ENCODE measurements around the gene LETM1. TPM values are rescaled to one million over a fixed set of nuclear protein-coding genes. Genes with fewer than 3 reads are reported as not detected.

LETM1 gene
- total and polyA plus RNA-seq, 2 of the 13 experiments (the other 11 are each of a cell fraction or from before 2014, with no cell fraction given), result 9.7 to 41.6 TPM

- TF ChIP-seq ZNF407 (CRISPR knock-in tag; IDR thresholded peaks at IDR 0.05; ENCODE audit: not compliant biosample characterization) (no peak), PHF20 (CRISPR knock-in tag; IDR thresholded peaks at IDR 0.05) (no peak), NFE2L1 (CRISPR knock-in tag; IDR thresholded peaks at IDR 0.05; ENCODE audit: borderline replicate concordance) (no peak), SIN3B (IDR thresholded peaks at IDR 0.05; ENCODE audit: low read length) (no peak), E2F2 (CRISPR knock-in tag; IDR thresholded peaks at IDR 0.05; ENCODE audit: borderline replicate concordance) (no peak), CCDC6 (CRISPR knock-in tag; IDR thresholded peaks at IDR 0.05) (peak; percentile 73; the same call in 1 of the 2 replicates), SOX5 (CRISPR knock-in tag; IDR thresholded peaks at IDR 0.05; ENCODE audit: borderline replicate concordance) (no peak), HOXA9 (CRISPR knock-in tag; IDR thresholded peaks at IDR 0.05; ENCODE audit: borderline replicate concordance) (no peak), GTF2F1 (IDR thresholded peaks at IDR 0.05; ENCODE audit: low read length) (no peak), ZNF451 (CRISPR knock-in tag; IDR thresholded peaks at IDR 0.05) (0 out of 2 replicates have a peak, but pooled peaks have one; percentile 37), MATR3 (CRISPR knock-in tag; IDR thresholded peaks at IDR 0.05) (no peak), SRSF4 (IDR thresholded peaks at IDR 0.05; ENCODE audit: low read depth, low read length, poor library complexity, severe bottlenecking) (no peak), ZNF552 (CRISPR knock-in tag; IDR thresholded peaks at IDR 0.05; ENCODE audit: borderline replicate concordance) (no peak), ZNF383 (CRISPR knock-in tag; IDR thresholded peaks at IDR 0.05; ENCODE audit: borderline replicate concordance) (no peak), ZNF740 (CRISPR knock-in tag; IDR thresholded peaks at IDR 0.05) (no peak), MED13 (CRISPR knock-in tag; IDR thresholded peaks at IDR 0.05) (no peak)
Measured at GRCh38 chr4:1792832-1793495, 63.0 kb downstream of the LETM1 start, which contains the start of gene FGFR3 (continued).
